ENCODE measurements around the gene TSPAN7. TPM values are rescaled to one million over a fixed set of nuclear protein-coding genes. Genes with fewer than 3 reads are reported as not detected.

TSPAN7 gene
- total and polyA plus RNA-seq, 9 of the 15 experiments (the other 6 are each of a cell fraction or from before 2014, with no cell fraction given): 0.07 to 0.29 (median 0.12) TPM; not detected in 1

GRCh38 chrX:38634665-38635064 lies 73.3 kb downstream of the TSPAN7 start (continued):
- peak; percentile 17; the same call in 1 of the 2 replicates for TF ChIP-seq MGA (IDR thresholded peaks at IDR 0.05)
- peak; percentile 93 for TF ChIP-seq TEAD4 (IDR thresholded peaks at IDR 0.05; ENCODE audit: low read length)
- TF ChIP-seq TEAD4 (CRISPR knock-in tag; IDR thresholded peaks at IDR 0.05; ENCODE audit: borderline replicate concordance): no peak
- 0 out of 2 replicates have a peak, but pooled peaks have one; percentile 66 for TF ChIP-seq ZNF589 (CRISPR knock-in tag; IDR thresholded peaks at IDR 0.05; ENCODE audit: low read depth)
- TF ChIP-seq ELF1 (tag; IDR thresholded peaks at IDR 0.05): peak; percentile 78
- TF ChIP-seq RNF2 (IDR thresholded peaks at IDR 0.05): peak; percentile 91
- no peak for TF ChIP-seq GTF2F1 (IDR thresholded peaks at IDR 0.05; ENCODE audit: low read depth, low read length)
- TF ChIP-seq NCOA1 (IDR thresholded peaks at IDR 0.05; ENCODE audit: low read depth): 0 out of 2 replicates have a peak, but pooled peaks have one; percentile 27
- peak; percentile 90 for TF ChIP-seq NCOR1 (IDR thresholded peaks at IDR 0.05)
- peak; percentile 46; the same call in 1 of the 2 replicates for TF ChIP-seq CC2D1A (IDR thresholded peaks at IDR 0.05)
- peak; percentile 45; the same call in 1 of the 2 replicates for TF ChIP-seq CHAMP1 (IDR thresholded peaks at IDR 0.05)
- TF ChIP-seq TAF9B (IDR thresholded peaks at IDR 0.05; ENCODE audit: partially characterized antibody): peak; percentile 54
- peak; percentile 90 for TF ChIP-seq NFIC (IDR thresholded peaks at IDR 0.05)
- TF ChIP-seq ZNF12 (CRISPR knock-in tag; IDR thresholded peaks at IDR 0.05): peak; percentile 92
- peak; percentile 87 for TF ChIP-seq LEF1 (IDR thresholded peaks at IDR 0.05)
- TF ChIP-seq NR2C1 (IDR thresholded peaks at IDR 0.05): peak; percentile 41; the same call in 1 of the 2 replicates
- no peak; the same call in 1 of the 2 replicates for TF ChIP-seq NR2C1 (tag; IDR thresholded peaks at IDR 0.05)
- TF ChIP-seq SMC3 (conservative IDR thresholded peaks at IDR 0.05; ENCODE audit: insufficient read depth, low read depth, low read length): 0 out of 2 replicates have a peak, but pooled peaks have one; percentile 14
